GM23338 (cell line): ENCODE results near the gene FKTN. TPM values are rescaled to one million over a fixed set of nuclear protein-coding genes. Genes with fewer than 3 reads are reported as not detected.

Source experiments
- ATAC-seq: fragments of 200-7000 bp; cut with Tn5 transposase; 3 replicates; pipeline ENCODE4 v1.9.1; 2020
- DNase-seq: peaks from one replicate; pipeline ENCODE4 v3.0.0-alpha.2; 2015; ENCODE audit warnings: low spot score
- H2AFZ ChIP-seq: fragments of 200-600 bp; sonication (generic); 2 replicates; pipeline ENCODE4 v1.8.0; 2016; ENCODE audit warnings: antibody characterized with exemption, mild to moderate bottlenecking, moderate library complexity
- H3F3A ChIP-seq: fragments of 200-600 bp; sonication (generic); replicated peaks from 2 replicates; pipeline ENCODE4 v1.8.0; 2017; ENCODE audit warnings: antibody characterized with exemption, mixed run types, low read depth
- H3K27ac ChIP-seq: fragments of 200-600 bp; sonication (generic); 2 replicates; pipeline ENCODE4 v1.6.1; 2016; ENCODE audit warnings: low read depth
- H3K27me3 ChIP-seq: fragments of 200-600 bp; sonication (generic); 2 replicates; pipeline ENCODE4 v1.8.0; 2016; ENCODE audit warnings: mild to moderate bottlenecking, mixed run types, moderate library complexity; ENCODE audit not compliant: insufficient read depth
- H3K36me3 ChIP-seq: fragments of 200-600 bp; sonication (generic); 2 replicates; pipeline ENCODE4 v1.8.0; 2016; ENCODE audit warnings: mild to moderate bottlenecking; ENCODE audit not compliant: insufficient read depth
- H3K4me1 ChIP-seq: fragments of 200-600 bp; sonication (generic); 2 replicates; pipeline ENCODE4 v1.8.0; 2016; ENCODE audit warnings: mild to moderate bottlenecking, moderate library complexity; ENCODE audit not compliant: insufficient read depth
- H3K4me2 ChIP-seq: fragments of 200-600 bp; sonication (generic); 2 replicates; pipeline ENCODE4 v1.7.1; 2017; ENCODE audit warnings: mixed run types
- H3K4me3 ChIP-seq: fragments of 200-600 bp; sonication (generic); 2 replicates; pipeline ENCODE4 v1.6.1; 2016; ENCODE audit warnings: mixed run types
- H3K79me2 ChIP-seq: fragments of 200-600 bp; sonication (generic); replicated peaks from 2 replicates; pipeline ENCODE4 v1.8.0; 2017; ENCODE audit warnings: mild to moderate bottlenecking; ENCODE audit not compliant: insufficient read depth
- H3K9me2 ChIP-seq: fragments of 200-600 bp; sonication (generic); 2 replicates; pipeline ENCODE4 v1.8.0; 2017; ENCODE audit not compliant: insufficient read depth
- H4K20me1 ChIP-seq: fragments of 200-600 bp; sonication (generic); replicated peaks from 2 replicates; pipeline ENCODE4 v1.8.0; 2017; ENCODE audit warnings: mild to moderate bottlenecking; ENCODE audit not compliant: insufficient read depth
- H3K27ac Mint-ChIP-seq: 2 replicates; pipeline ENCODE4 v1.8.0; 2020; ENCODE audit warnings: inconsistent platforms, mild to moderate bottlenecking, moderate library complexity, mixed read lengths
- H3K27me3 Mint-ChIP-seq: 3 replicates; pipeline ENCODE4 v1.8.0; 2022; ENCODE audit warnings: low read depth, mild to moderate bottlenecking, moderate library complexity, mixed read lengths, inconsistent platforms; ENCODE audit not compliant: insufficient read depth, poor library complexity
- H3K36me3 Mint-ChIP-seq: 3 replicates; pipeline ENCODE4 v1.8.0; 2021; ENCODE audit warnings: low read depth, mild to moderate bottlenecking, inconsistent platforms, moderate library complexity, mixed read lengths
- H3K4me1 Mint-ChIP-seq: 3 replicates; pipeline ENCODE4 v1.8.0; 2020; ENCODE audit warnings: mild to moderate bottlenecking, inconsistent platforms, mixed read lengths
- H3K4me3 Mint-ChIP-seq: 3 replicates; pipeline ENCODE4 v1.8.0; 2021; ENCODE audit warnings: moderate library complexity, mild to moderate bottlenecking, inconsistent platforms, mixed read lengths
- H3K9me3 Mint-ChIP-seq: 3 replicates; pipeline ENCODE4 v1.8.0; 2020; ENCODE audit warnings: moderate library complexity, mild to moderate bottlenecking, inconsistent platforms, mixed read lengths
- CREB1 ChIP-seq: fragments of 250-450 bp; sonication (Bioruptor Pico); IDR thresholded peaks from 2 replicates; pipeline ENCODE4 v1.5.0; 2020; ENCODE audit warnings: low read depth, mild to moderate bottlenecking, moderate library complexity
- CTCF ChIP-seq, 2 experiments: fragments of 200-600 bp in 1 of 2; sonication (generic) in 1 of 2; conservative IDR thresholded peaks; 2 replicates each; pipeline versions ENCODE4 v1.5.1 to v1.6.1; 2016 to 2017; ENCODE audit warnings: antibody characterized with exemption in 2 of 2, low read depth in 2 of 2, mild to moderate bottlenecking in 2 of 2, moderate library complexity in 1 of 2
- ETS1 ChIP-seq: IDR thresholded peaks from 2 replicates; pipeline ENCODE4 v1.6.1; 2016; ENCODE audit warnings: antibody characterized with exemption
- EZH2 ChIP-seq: fragments of 200-600 bp; sonication (generic); IDR thresholded peaks from one replicate; pipeline ENCODE4 v1.8.0; 2017; ENCODE audit warnings: antibody characterized with exemption, mild to moderate bottlenecking, low read depth; ENCODE audit not compliant: unreplicated experiment
- EZH2phosphoT487 ChIP-seq: fragments of 200-600 bp; sonication (generic); IDR thresholded peaks from one replicate; pipeline ENCODE4 v1.8.1; 2018; ENCODE audit warnings: antibody characterized with exemption; ENCODE audit not compliant: unreplicated experiment
- JUNB ChIP-seq: IDR thresholded peaks from one replicate; pipeline ENCODE4 v1.6.1; 2016; ENCODE audit warnings: antibody characterized with exemption; ENCODE audit not compliant: unreplicated experiment
- NANOG ChIP-seq: IDR thresholded peaks from 2 replicates; pipeline ENCODE4 v1.6.1; 2016; ENCODE audit warnings: antibody characterized with exemption, borderline replicate concordance
- POLR2AphosphoS5 ChIP-seq: IDR thresholded peaks from 2 replicates; pipeline ENCODE4 v1.6.1; 2016; ENCODE audit warnings: antibody characterized with exemption, low read depth
- REST ChIP-seq: IDR thresholded peaks from one replicate; pipeline ENCODE4 v1.6.1; 2018; ENCODE audit warnings: antibody characterized with exemption; ENCODE audit not compliant: unreplicated experiment
- STAT1 ChIP-seq: IDR thresholded peaks from one replicate; pipeline ENCODE4 v1.6.1; 2016; ENCODE audit warnings: antibody characterized with exemption; ENCODE audit not compliant: unreplicated experiment
- ZNF114 ChIP-seq: fragments of 250-450 bp; sonication (Bioruptor Pico); IDR thresholded peaks from 2 replicates; pipeline ENCODE4 v1.5.0; 2020; ENCODE audit warnings: mild to moderate bottlenecking, moderate library complexity
- ZNF331 ChIP-seq: fragments of 250-450 bp; sonication (Bioruptor Pico); IDR thresholded peaks from 2 replicates; pipeline ENCODE4 v1.5.0; 2020; ENCODE audit warnings: low read depth, mild to moderate bottlenecking, moderate library complexity
- ZNF462 ChIP-seq: fragments of 250-450 bp; sonication (Bioruptor Pico); IDR thresholded peaks from 2 replicates; pipeline ENCODE4 v1.5.0; 2020; ENCODE audit warnings: mild to moderate bottlenecking, moderate library complexity
- polyA plus RNA-seq: library from polyadenylated mRNA; unstranded; fragments of >200 nt; fragmentation: Nextera tagmentation; extraction: Ambion mirVana; gene quantifications from 2 replicates; pipeline ENCODE4 v1.2.1, GENCODE V29; 2016
- total RNA-seq: library from RNA; depleted of rRNA; stranded (reverse); fragments of >200 nt; shearing (Covaris generic); gene quantifications from 2 replicates; pipeline ENCODE4 v1.2.3, GENCODE V29; 2014

Gene FKTN
- total and polyA plus RNA-seq, 2 experiments from 2014 or later: 6.8 to 9.9 TPM

GRCh38 chr9:105681313-105681712, 123.4 kb downstream of the FKTN start:
- no peaks in the 10 kb centered on the region for H3K9me2 ChIP-seq
- H2AFZ ChIP-seq: no peak overlapping the region

More at GRCh38 chr9:105681313-105681712, 123.4 kb downstream of the FKTN start:
- Histone ChIP-seq H3K27ac (no peak overlapping the region), H3K4me1 (0 out of 2 replicates have a peak, but pooled peaks cover 4% of the 10 kb centered on the region), H3K4me3 (no peak overlapping the region), H3K4me2 (no peak overlapping the region), H3K27me3 (no peaks in the 10 kb centered on the region), H3F3A (no peaks in the 10 kb centered on the region), H3K79me2 (no peaks in the 10 kb centered on the region), H3K36me3 (no peaks in the 10 kb centered on the region), H4K20me1 (no peaks in the 10 kb centered on the region; the same call in 1 of the 2 replicates)
- Mint-ChIP-seq H3K4me1 (peaks cover 18% of the 10 kb centered on the region), H3K36me3 (no peaks in the 10 kb centered on the region), H3K4me3 (no peak overlapping the region), H3K9me3 (no peaks in the 10 kb centered on the region), H3K27ac (no peak overlapping the region), H3K27me3 (peaks cover 3% of the 10 kb centered on the region)
- ATAC-seq: no peak
- no peak for DNase-seq
- no peak for TF ChIP-seq CTCF (conservative IDR thresholded peaks at IDR 0.05; ENCODE audit: low read depth in 2 of 2)
- TF ChIP-seq EZH2: no peak
- no peak for TF ChIP-seq STAT1
- no peak for TF ChIP-seq REST
- no peak for TF ChIP-seq CREB1 (CRISPR knock-in tag)
- TF ChIP-seq POLR2AphosphoS5: no peak
- TF ChIP-seq ZNF114 (CRISPR knock-in tag): no peak
- no peak for TF ChIP-seq ZNF331 (CRISPR knock-in tag)
- TF ChIP-seq ETS1: no peak
- no peak for TF ChIP-seq ZNF462 (CRISPR knock-in tag)
- TF ChIP-seq EZH2phosphoT487: no peak
- no peak for TF ChIP-seq NANOG
- TF ChIP-seq JUNB: no peak
